HG03460 (cell line): ENCODE measurements around the gene FANK1.
A peak's percentile ranks its signal among the peaks of the same experiment; 100 is the strongest.
"Not testable (repeated sequence)": the region's sequence is repeated elsewhere in the genome, so short reads cannot be mapped to it uniquely, and the experiment has no call there.

Experiments used
- ATAC-seq: cut with Tn5 transposase; IDR thresholded peaks from one replicate; pipeline ENCODE4 v1.9.1; 2021; ENCODE audit not compliant: unreplicated experiment

FANK1 gene

GRCh38 chr10:125927265-125927664 is 30.9 kb downstream of the FANK1 start:
- ATAC-seq: not testable (repeated sequence)

GRCh38 chr10:125928928-125929585 is 32.7 kb downstream of the FANK1 start:
- ATAC-seq: no peak

GRCh38 chr10:125929618-125930017 is 33.3 kb downstream of the FANK1 start:
- ATAC-seq: no peak

- no peak for ATAC-seq
Observed at GRCh38 chr10:125933693-125934092, 37.3 kb downstream of the FANK1 start.

GRCh38 chr10:125936331-125936730 is 40.0 kb downstream of the FANK1 start:
- ATAC-seq: no peak

- ATAC-seq: no peak
Observed at GRCh38 chr10:125940515-125940914, 44.2 kb downstream of the FANK1 start.

- no peak for ATAC-seq
Observed at GRCh38 chr10:125951290-125951689, 54.9 kb downstream of the FANK1 start.

- no peak for ATAC-seq
Observed at GRCh38 chr10:125953778-125954385, 57.5 kb downstream of the FANK1 start.

- no peak for ATAC-seq
Observed at GRCh38 chr10:125955766-125956165, 59.4 kb downstream of the FANK1 start.

GRCh38 chr10:125961743-125962142 is 65.4 kb downstream of the FANK1 start:
- ATAC-seq: no peak

- ATAC-seq: no peak
Observed at GRCh38 chr10:125962200-125962599, 65.8 kb downstream of the FANK1 start.

GRCh38 chr10:125964558-125964957 is 68.2 kb downstream of the FANK1 start:
- no peak for ATAC-seq

- ATAC-seq: no peak
Observed at GRCh38 chr10:125967533-125967932, 71.2 kb downstream of the FANK1 start.

GRCh38 chr10:125970077-125970630 is 73.8 kb downstream of the FANK1 start:
- not testable (repeated sequence) for ATAC-seq

GRCh38 chr10:125976960-125977605 is 80.7 kb downstream of the FANK1 start:
- no peak for ATAC-seq

- no peak for ATAC-seq
Observed at GRCh38 chr10:125979976-125980375, 83.6 kb downstream of the FANK1 start.

- no peak for ATAC-seq
Observed at GRCh38 chr10:125980521-125981035, 84.2 kb downstream of the FANK1 start.

GRCh38 chr10:125982260-125982948 is 86.0 kb downstream of the FANK1 start:
- ATAC-seq: peak; percentile 69

GRCh38 chr10:125983161-125983560 is 86.8 kb downstream of the FANK1 start:
- ATAC-seq: no peak

- no peak for ATAC-seq
Observed at GRCh38 chr10:125983656-125984055, 87.3 kb downstream of the FANK1 start.

GRCh38 chr10:125984346-125984745 is 88.0 kb downstream of the FANK1 start:
- no peak for ATAC-seq
